Mammary epithelial cell (primary cell): ENCODE measurements around the gene TMEM114.

Experiments
- EZH2 ChIP-seq: IDR thresholded peaks from 2 replicates; pipeline ENCODE4 v1.6.1; 2012; ENCODE audit warnings: low read length, inconsistent platforms, borderline replicate concordance
- TF ChIP-seq, protein P1 (sequence below), 2 donors: IDR thresholded peaks in 1 of 2; conservative IDR thresholded peaks in 1 of 2; 2 replicates each; pipeline ENCODE4 v1.5.1; 2011 to 2012; ENCODE audit warnings: inconsistent platforms in 2 of 2, low read length in 2 of 2, mild to moderate bottlenecking in 2 of 2, control low read depth in 1 of 2, low read depth in 1 of 2; ENCODE audit not compliant: insufficient read depth in 1 of 2; ENCODE audit errors: extremely low read depth in 1 of 2

DNA sequence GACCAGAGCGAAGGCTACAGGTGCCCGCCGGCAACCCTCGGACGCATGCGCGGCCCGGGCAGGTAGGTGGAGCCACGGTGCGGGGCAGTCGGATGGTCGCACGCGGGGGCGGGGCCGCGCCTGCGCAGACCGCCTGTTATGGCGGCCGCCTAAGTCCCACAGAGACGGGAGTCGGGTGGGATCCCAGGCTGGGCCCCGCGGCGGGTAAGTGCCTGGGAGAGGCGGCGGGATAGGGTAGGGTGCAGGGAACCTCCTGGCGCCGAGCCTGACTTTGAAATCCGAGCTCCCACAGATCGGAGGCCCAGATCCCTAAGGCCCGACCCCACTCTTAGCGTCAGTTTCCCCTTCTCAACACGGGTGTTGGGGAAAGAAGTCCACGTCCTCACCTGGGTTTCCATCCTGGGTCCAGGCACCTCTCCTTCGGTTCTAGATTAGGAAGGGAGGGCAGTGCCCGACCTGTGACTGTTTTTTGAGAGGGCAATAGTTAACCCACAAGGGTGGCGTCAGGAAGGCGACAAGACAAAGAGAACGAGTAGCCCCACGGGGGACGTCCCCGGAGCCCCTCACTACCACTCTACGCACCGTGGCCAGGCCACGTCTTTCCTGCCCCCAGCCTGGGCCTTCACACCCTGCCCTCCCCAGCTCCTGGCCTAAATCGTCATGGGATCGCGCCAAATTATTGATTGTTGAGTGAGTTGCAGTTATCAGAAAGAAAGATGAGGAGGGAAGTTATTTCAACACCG lies 31.4 kb upstream of the TMEM114 start, which contains the start of gene METTL22:
- TF ChIP-seq, protein P1, sequence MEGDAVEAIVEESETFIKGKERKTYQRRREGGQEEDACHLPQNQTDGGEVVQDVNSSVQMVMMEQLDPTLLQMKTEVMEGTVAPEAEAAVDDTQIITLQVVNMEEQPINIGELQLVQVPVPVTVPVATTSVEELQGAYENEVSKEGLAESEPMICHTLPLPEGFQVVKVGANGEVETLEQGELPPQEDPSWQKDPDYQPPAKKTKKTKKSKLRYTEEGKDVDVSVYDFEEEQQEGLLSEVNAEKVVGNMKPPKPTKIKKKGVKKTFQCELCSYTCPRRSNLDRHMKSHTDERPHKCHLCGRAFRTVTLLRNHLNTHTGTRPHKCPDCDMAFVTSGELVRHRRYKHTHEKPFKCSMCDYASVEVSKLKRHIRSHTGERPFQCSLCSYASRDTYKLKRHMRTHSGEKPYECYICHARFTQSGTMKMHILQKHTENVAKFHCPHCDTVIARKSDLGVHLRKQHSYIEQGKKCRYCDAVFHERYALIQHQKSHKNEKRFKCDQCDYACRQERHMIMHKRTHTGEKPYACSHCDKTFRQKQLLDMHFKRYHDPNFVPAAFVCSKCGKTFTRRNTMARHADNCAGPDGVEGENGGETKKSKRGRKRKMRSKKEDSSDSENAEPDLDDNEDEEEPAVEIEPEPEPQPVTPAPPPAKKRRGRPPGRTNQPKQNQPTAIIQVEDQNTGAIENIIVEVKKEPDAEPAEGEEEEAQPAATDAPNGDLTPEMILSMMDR (conservative IDR thresholded peaks at IDR 0.05 in 1 of 2, IDR thresholded peaks at IDR 0.05 in 1 of 2; ENCODE audit: extremely low read depth in 1 of 2, insufficient read depth in 1 of 2, low read depth in 1 of 2, low read length in 2 of 2): no peak
- TF ChIP-seq EZH2: no peak
